H1 (cell line): ENCODE measurements around the gene CD7. TPM values are rescaled to one million over a fixed set of nuclear protein-coding genes. Genes with fewer than 3 reads are reported as not detected.
A peak's percentile ranks its signal among the peaks of the same experiment; 100 is the strongest.

ENCODE experiments used
- CTCF ChIA-PET: fragments of 300-600 bp; sonication (Branson Sonifier 250); formaldehyde crosslinking; loops from one replicate; lab custom pipeline; 2021; ENCODE audit not compliant: partially characterized antibody; lab: Charles Lee
- POLR2A ChIA-PET: fragments of 300-600 bp; sonication (Branson Sonifier 250); formaldehyde crosslinking; loops from one replicate; lab custom pipeline; 2021; ENCODE audit warnings: inconsistent platforms; ENCODE audit not compliant: partially characterized antibody; lab: Charles Lee
- DNase-seq, 2 experiments: peaks; one replicate each; pipeline versions ENCODE4 v3.0.0 to v3.0.0-alpha.2; 2010 to 2022; ENCODE audit warnings: low spot score in 2 of 2, low read depth in 1 of 2, mixed read lengths in 1 of 2
- FAIRE-seq: peaks from 2 replicates; lab custom pipeline; 2011; peaks lifted over from hg19 to GRCh38; lab: Jason Lieb, UNC
- H2AFZ ChIP-seq: 2 replicates; pipeline ENCODE4 v1.8.1; 2012; ENCODE audit warnings: low read length, inconsistent platforms
- H2AK5ac ChIP-seq: 2 replicates; pipeline ENCODE4 v1.6.1; 2013; ENCODE audit warnings: low read depth, low read length
- H2BK120ac ChIP-seq: replicated peaks from 2 replicates; pipeline ENCODE3; 2013; ENCODE audit warnings: low read depth, low read length, inconsistent platforms
- H2BK12ac ChIP-seq: 2 replicates; pipeline ENCODE4 v1.6.1; 2013; ENCODE audit warnings: low read depth, low read length
- H2BK15ac ChIP-seq: 2 replicates; pipeline ENCODE4 v1.6.1; 2013; ENCODE audit warnings: low read length
- H2BK20ac ChIP-seq: 2 replicates; pipeline ENCODE4 v1.6.1; 2013; ENCODE audit warnings: low read length
- H2BK5ac ChIP-seq: 2 replicates; pipeline ENCODE4 v1.6.1; 2013; ENCODE audit warnings: low read depth, low read length
- H3K14ac ChIP-seq: 2 replicates; pipeline ENCODE4 v1.6.1; 2013; ENCODE audit warnings: inconsistent platforms; ENCODE audit not compliant: insufficient read length
- H3K18ac ChIP-seq: 2 replicates; pipeline ENCODE4 v1.6.1; 2013; ENCODE audit warnings: low read length; ENCODE audit errors: extremely low read depth
- H3K23ac ChIP-seq: 2 replicates; pipeline ENCODE4 v1.6.1; 2013; ENCODE audit warnings: inconsistent platforms; ENCODE audit not compliant: insufficient read length
- H3K23me2 ChIP-seq: 2 replicates; pipeline ENCODE4 v1.6.1; 2013; ENCODE audit warnings: low read depth, low read length
- H3K27ac ChIP-seq: 2 replicates; pipeline ENCODE4 v1.6.1; 2011; ENCODE audit warnings: low read depth, low read length, inconsistent platforms
- H3K27me3 ChIP-seq, 4 experiments: replicated peaks in 1 of 4; 1 replicate in 1 of 4; 2 replicates in 3 of 4; pipeline versions ENCODE4 v1.6.1 to v1.8.1; 2011 to 2013; ENCODE audit warnings: low read length in 3 of 4, mild to moderate bottlenecking in 3 of 4, inconsistent platforms in 2 of 4, mixed read lengths in 2 of 4, moderate library complexity in 1 of 4; ENCODE audit not compliant: control insufficient read depth in 3 of 4, insufficient read depth in 3 of 4; ENCODE audit errors: extremely low read depth in 1 of 4
- H3K36me3 ChIP-seq, 4 experiments: 2 replicates each; pipeline versions ENCODE4 v1.6.1 to v1.8.1; 2011 to 2013; ENCODE audit warnings: mild to moderate bottlenecking in 4 of 4, low read length in 3 of 4, moderate library complexity in 2 of 4, control low read depth in 1 of 4, inconsistent platforms in 1 of 4; ENCODE audit not compliant: insufficient read depth in 4 of 4, control insufficient read depth in 2 of 4
- H3K4ac ChIP-seq: replicated peaks from 2 replicates; pipeline ENCODE3; 2013; ENCODE audit warnings: low read length, low read depth, mixed read lengths, inconsistent platforms; ENCODE audit not compliant: insufficient read length
- H3K4me1 ChIP-seq, 4 experiments: replicated peaks in 1 of 4; 1 replicate in 1 of 4; 2 replicates in 3 of 4; pipeline versions ENCODE4 v1.6.1 to v1.8.1; 2011 to 2013; ENCODE audit warnings: low read length in 3 of 4, inconsistent platforms in 2 of 4, mixed read lengths in 1 of 4; ENCODE audit not compliant: insufficient read depth in 4 of 4, control insufficient read depth in 3 of 4
- H3K4me2 ChIP-seq, 2 experiments: 2 replicates each; pipeline versions ENCODE4 v1.6.1 to v1.8.1; 2011 to 2013; ENCODE audit warnings: low read depth in 2 of 2, low read length in 2 of 2, control low read depth in 1 of 2, inconsistent platforms in 1 of 2, mild to moderate bottlenecking in 1 of 2; ENCODE audit not compliant: insufficient read depth in 1 of 2
- H3K4me3 ChIP-seq, 4 experiments: fragments of 200-600, 300-600 bp in 1 of 4; sonication (generic), shearing (Covaris generic), sonication (Bioruptor Twin) in 1 of 4; 2 replicates each; pipeline versions ENCODE4 v1.5.1 to v1.8.1; 2011 to 2016; ENCODE audit warnings: low read length in 4 of 4, low read depth in 3 of 4, control low read depth in 2 of 4, inconsistent platforms in 2 of 4, mild to moderate bottlenecking in 2 of 4, mixed read lengths in 1 of 4, moderate library complexity in 1 of 4; ENCODE audit not compliant: insufficient read depth in 2 of 4; ENCODE audit errors: extremely low read depth in 1 of 4
- H3K56ac ChIP-seq: replicated peaks from 2 replicates; pipeline ENCODE3; 2013; ENCODE audit warnings: low read depth, mild to moderate bottlenecking, mixed read lengths, low read length, inconsistent platforms; ENCODE audit not compliant: insufficient read length
- H3K79me1 ChIP-seq: 2 replicates; pipeline ENCODE4 v1.6.1; 2013; ENCODE audit warnings: low read depth, low read length, control low read depth
- H3K79me2 ChIP-seq, 2 experiments: 2 replicates each; pipeline versions ENCODE4 v1.6.1 to v1.8.1; 2012 to 2013; ENCODE audit warnings: low read length in 2 of 2, mild to moderate bottlenecking in 2 of 2, inconsistent platforms in 1 of 2; ENCODE audit not compliant: insufficient read depth in 2 of 2, control insufficient read depth in 1 of 2
- H3K9ac ChIP-seq, 4 experiments: replicated peaks in 1 of 4; 1 replicate in 1 of 4; 2 replicates in 3 of 4; pipeline versions ENCODE4 v1.6.1 to v1.8.1; 2011 to 2013; ENCODE audit warnings: low read depth in 3 of 4, low read length in 3 of 4, control low read depth in 2 of 4, mild to moderate bottlenecking in 2 of 4, moderate library complexity in 2 of 4, inconsistent platforms in 1 of 4; ENCODE audit errors: extremely low read depth in 1 of 4
- H3K9me3 ChIP-seq, 2 experiments: 2 replicates each; pipeline versions ENCODE4 v1.6.1 to v1.8.1; 2012 to 2013; ENCODE audit warnings: mild to moderate bottlenecking in 2 of 2, moderate library complexity in 2 of 2, control low read depth in 1 of 2, inconsistent platforms in 1 of 2, low read depth in 1 of 2, low read length in 1 of 2, mixed read lengths in 1 of 2; ENCODE audit not compliant: insufficient read depth in 2 of 2
- H4K20me1 ChIP-seq, 2 experiments: replicated peaks in 1 of 2; 2 replicates each; pipeline versions ENCODE3 to v1.8.1; 2011 to 2013; ENCODE audit warnings: inconsistent platforms in 2 of 2, low read length in 2 of 2, mild to moderate bottlenecking in 1 of 2; ENCODE audit not compliant: insufficient read depth in 2 of 2, control insufficient read depth in 1 of 2
- H4K5ac ChIP-seq: 2 replicates; pipeline ENCODE4 v1.6.1; 2013; ENCODE audit warnings: low read length, low read depth, mixed read lengths, inconsistent platforms; ENCODE audit not compliant: insufficient read length
- H4K8ac ChIP-seq: 2 replicates; pipeline ENCODE4 v1.8.0; 2013; ENCODE audit warnings: mild to moderate bottlenecking, moderate library complexity, low read length, inconsistent platforms; ENCODE audit not compliant: insufficient read depth; ENCODE audit errors: extremely low read depth
- H4K91ac ChIP-seq: replicated peaks from 2 replicates; pipeline ENCODE3; 2013; ENCODE audit warnings: low read length, mixed read lengths, inconsistent platforms; ENCODE audit not compliant: insufficient read length
- ATF2 ChIP-seq: IDR thresholded peaks from 2 replicates; pipeline ENCODE4 v1.6.1; 2012; ENCODE audit warnings: low read length, inconsistent platforms
- EZH2 ChIP-seq: fragments of 200-600 bp; sonication (generic); IDR thresholded peaks from 2 replicates; pipeline ENCODE4 v1.7.1; 2012; ENCODE audit warnings: low read depth, mild to moderate bottlenecking, moderate library complexity, low read length, inconsistent platforms; ENCODE audit not compliant: severe bottlenecking
- FOSL1 ChIP-seq: IDR thresholded peaks from 2 replicates; pipeline ENCODE4 v1.6.1; 2011; ENCODE audit warnings: mild to moderate bottlenecking, low read depth, low read length, moderate library complexity; ENCODE audit not compliant: insufficient read depth
- KDM1A ChIP-seq: fragments of 200-600, 300-600 bp; sonication (generic); IDR thresholded peaks from 2 replicates; pipeline ENCODE4 v1.7.1; 2016; ENCODE audit warnings: mild to moderate bottlenecking, low read length, borderline replicate concordance
- POU5F1 ChIP-seq: IDR thresholded peaks from 2 replicates; pipeline ENCODE4 v1.6.1; 2011; ENCODE audit warnings: low read depth, mild to moderate bottlenecking, low read length, moderate library complexity
- RAD21 ChIP-seq, 2 experiments: IDR thresholded peaks in 1 of 2; conservative IDR thresholded peaks in 1 of 2; 2 replicates each; pipeline ENCODE4 v1.6.1; 2011; ENCODE audit warnings: low read depth in 2 of 2, low read length in 2 of 2, improper control_type of control experiment in 1 of 2, inconsistent platforms in 1 of 2, mild to moderate bottlenecking in 1 of 2, moderate library complexity in 1 of 2
- SAP30 ChIP-seq: fragments of 300-600 bp; sonication (generic); IDR thresholded peaks from 2 replicates; pipeline ENCODE4 v1.7.1; 2012; ENCODE audit warnings: low read length, moderate library complexity, mild to moderate bottlenecking, inconsistent platforms; ENCODE audit not compliant: insufficient read depth, insufficient replicate concordance
- SIRT6 ChIP-seq: IDR thresholded peaks from one replicate; pipeline ENCODE4 v1.7.1; 2012; ENCODE audit warnings: low read length, inconsistent platforms
- WGBS, 2 experiments: shearing (Covaris generic) in 1 of 2; methylation state at CpG; one replicate each; pipeline versions ENCODE4 v1.1.6 to v1.1.7; 2013 to 2015; ENCODE audit warnings: low lambda C conversion rate in 2 of 2, mixed read lengths in 2 of 2, inconsistent platforms in 1 of 2, low coverage in 1 of 2, missing lambda C conversion rate in 1 of 2; ENCODE audit not compliant: insufficient replicate concordance in 2 of 2, insufficient coverage in 1 of 2, insufficient read length in 1 of 2; ENCODE audit errors: extremely low coverage in 1 of 2, missing lambda C conversion rate in 1 of 2; 5-methylcytosine and 5-hydroxymethylcytosine counted together
- polyA plus RNA-seq, 7 experiments: library from polyadenylated mRNA; depleted of rRNA in 3 of 7; stranded (reverse) in 5 of 7; unstranded in 2 of 7; fragments of >200 nt in 5 of 7; fragments of 200-250 nt in 2 of 7; gene quantifications; 1 replicate in 5 of 7; 2 replicates in 1 of 7; 4 replicates in 1 of 7; pipeline versions ENCODE4 v1.2.1 to v1.2.3, GENCODE V29; 2011 to 2013; ENCODE audit warnings: missing spikeins in 2 of 7, mixed read lengths in 2 of 7
- total RNA-seq: library from RNA; stranded (reverse); fragmentation: NEBNext Ultra II Directional; extraction: Animal tissue kit (Norgen Biotek cat#: 25700); gene quantifications from 2 replicates; pipeline ENCODE4 v1.2.1, GENCODE V29; 2021

Gene CD7
- total and polyA plus RNA-seq, 2 of the 8 experiments (the other 6 are each of a cell fraction or from before 2014, with no cell fraction given): 0.83 to 0.86 TPM

- FAIRE-seq (no peak), DNase-seq (peak in 1 of 2 experiments; percentile 97)
- no peak within 1 kb of the TSS for H2BK120ac ChIP-seq
- peaks cover 37 to 42% of the 10 kb centered on the region in 2 experiments for H3K79me2 ChIP-seq
- no peak within 1 kb of the TSS for H2BK20ac ChIP-seq
- peak within 1 kb of the TSS; percentile 71 to 97 for H3K4me2 ChIP-seq
- peak within 1 kb of the TSS; percentile 87 for H4K5ac ChIP-seq
- peak within 1 kb of the TSS; percentile 50; the same call in 1 of the 2 replicates for H2BK12ac ChIP-seq
- H3K9ac ChIP-seq: peak within 1 kb of the TSS; percentile 85 to 91 (median 90)
- H3K4me3 ChIP-seq: peak within 1 kb of the TSS; percentile 84 to 95 (median 89)
- H3K27ac ChIP-seq: peak within 1 kb of the TSS; percentile 95; the same call in 1 of the 2 replicates
- H4K20me1 ChIP-seq: peaks cover 27 to 32% of the 10 kb centered on the region in 2 experiments
- H3K4ac ChIP-seq: no peak within 1 kb of the TSS
- no peak within 1 kb of the TSS for H3K14ac ChIP-seq
- peak within 1 kb of the TSS; percentile 72; the same call in 1 of the 2 replicates for H2BK15ac ChIP-seq
- peaks cover 6% of the 10 kb centered on the region for H3K23me2 ChIP-seq
- peak within 1 kb of the TSS; percentile 61 for H2AFZ ChIP-seq
- H3K9me3 ChIP-seq: no peaks in the 10 kb centered on the region
- H3K56ac ChIP-seq: peak within 1 kb of the TSS; percentile 32
- H3K4me1 ChIP-seq: peaks cover 0 to 30% (median 7%) of the 10 kb centered on the region in 4 experiments; a peak in 6 of 7 replicates
- H3K27me3 ChIP-seq: peaks cover 0 to 5% (median 5%) of the 10 kb centered on the region in 4 experiments; a peak in 3 of 7 replicates
- peak within 1 kb of the TSS; percentile 77; the same call in 1 of the 2 replicates for H2AK5ac ChIP-seq
- H3K79me1 ChIP-seq: peaks cover 13% of the 10 kb centered on the region
- H3K23ac ChIP-seq: no peak within 1 kb of the TSS
- H3K36me3 ChIP-seq: peaks cover 3 to 21% (median 5%) of the 10 kb centered on the region in 4 experiments; a peak in 3 of 8 replicates
- ChIA-PET POLR2A (interaction anchor here (0.6 to 6.4 kb wide), 22 partner anchors 9 to 588 kb away, joined by 3 to 41 read pairs (median 4); partner anchors contain the start of genes CCDC57, HEXD, OGFOD3 and SECTM1), CTCF (interaction anchor here (1.2 kb wide), 1 partner anchor 37 kb away, joined by 3 read pairs; no protein-coding TSS in a partner anchor)
- H4K8ac ChIP-seq: peak within 1 kb of the TSS; percentile 99; the same call in 1 of the 2 replicates
- H3K18ac ChIP-seq: no peak within 1 kb of the TSS
- WGBS, 2 experiments: 9% methylated on average over 20 of the region's 80 CpGs; no CpG with 5 or more reads in 1 of the 2 experiments
- H2BK5ac ChIP-seq: peak within 1 kb of the TSS; percentile 95
- peak within 1 kb of the TSS; percentile 72 for H4K91ac ChIP-seq
- no peak for TF ChIP-seq SIRT6
- peak; percentile 56; the same call in 1 of the 2 replicates for TF ChIP-seq ATF2
- no peak for TF ChIP-seq POU5F1
- no peak for TF ChIP-seq KDM1A
- TF ChIP-seq SAP30: peak; percentile 50
- TF ChIP-seq FOSL1: no peak
- TF ChIP-seq RAD21 (IDR thresholded peaks at IDR 0.05 in 1 of 2, conservative IDR thresholded peaks at IDR 0.05 in 1 of 2; ENCODE audit: low read depth in 2 of 2, low read length in 2 of 2): no peak
- TF ChIP-seq EZH2: no peak
These were observed 43.9 kb downstream of the CD7 start, which contains the start of gene CSNK1D for GRCh38 chr17:82273327-82274133. TSS of gene CSNK1D (minus strand) at chr17:82273700. CDS start at chr17:82273381, 319 bp downstream.
